ENCODE measurements around the gene SOS1.

DNA sequence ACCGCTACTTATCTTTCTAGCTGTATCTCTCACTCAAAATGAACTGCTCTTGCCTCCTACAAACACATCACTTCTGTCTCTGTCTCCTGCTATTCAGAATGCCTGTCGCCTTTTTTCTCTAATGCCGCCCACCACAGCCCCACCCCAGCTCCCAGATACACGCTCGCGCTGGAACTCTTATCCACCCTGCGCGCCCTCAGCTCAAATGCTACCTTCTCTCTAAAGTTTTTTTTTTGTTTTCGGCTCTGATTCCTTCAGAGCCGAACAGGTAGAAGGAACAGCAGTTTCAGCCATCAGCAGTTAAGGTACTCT lies 3.9 kb upstream of the SOS1 start:
- TF ChIP-seq YY1 (IDR thresholded peaks at IDR 0.05; ENCODE audit: insufficient read depth, insufficient read length) (no peak), SUZ12 (IDR thresholded peaks at IDR 0.05; ENCODE audit: extremely low read depth, insufficient read depth, insufficient read length) (no peak)
